ENCODE data around the gene GTPBP6.
"Not testable (repeated sequence)": the region's sequence is repeated elsewhere in the genome, so short reads cannot be mapped to it uniquely, and the experiment has no call there.

The GTPBP6 gene

DNA sequence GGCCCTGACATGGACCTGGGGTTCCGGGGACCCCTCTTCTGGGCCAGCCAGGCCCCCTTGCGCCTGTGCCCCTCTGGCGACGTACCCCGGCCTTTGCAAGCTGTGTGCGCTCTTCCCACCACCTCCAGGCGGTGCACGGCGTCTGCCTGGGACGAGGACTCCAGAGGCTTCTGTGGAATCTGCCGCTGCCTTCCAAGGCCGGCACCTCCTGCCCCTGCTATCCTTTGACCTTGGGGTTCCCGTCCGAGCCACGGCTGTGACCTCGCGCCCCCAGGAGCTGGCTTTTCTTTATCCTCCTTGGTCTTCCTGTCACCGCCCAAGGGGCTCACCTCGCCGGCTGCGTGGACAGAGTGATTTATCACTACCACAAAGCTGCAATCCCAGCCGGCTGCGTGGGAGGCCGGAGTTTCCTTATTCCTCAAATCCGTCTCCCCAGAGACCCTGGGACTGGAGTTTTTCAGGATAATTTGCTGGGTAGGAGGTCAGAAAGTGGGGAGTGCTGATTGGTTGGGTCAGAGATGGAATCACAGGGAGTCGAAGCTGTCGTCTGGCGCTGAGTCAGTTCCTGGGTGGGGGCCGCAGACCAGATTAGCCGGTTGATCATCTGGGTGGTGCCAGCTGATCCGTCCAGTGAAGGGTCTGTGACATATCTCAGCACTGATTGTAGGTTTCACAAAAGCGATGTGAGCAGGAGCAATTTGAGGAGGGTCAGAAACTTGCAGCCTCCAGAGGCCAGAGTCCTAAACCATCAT is 57.3 kb downstream of the GTPBP6 start:
- DNase-seq, result no peak

DNA sequence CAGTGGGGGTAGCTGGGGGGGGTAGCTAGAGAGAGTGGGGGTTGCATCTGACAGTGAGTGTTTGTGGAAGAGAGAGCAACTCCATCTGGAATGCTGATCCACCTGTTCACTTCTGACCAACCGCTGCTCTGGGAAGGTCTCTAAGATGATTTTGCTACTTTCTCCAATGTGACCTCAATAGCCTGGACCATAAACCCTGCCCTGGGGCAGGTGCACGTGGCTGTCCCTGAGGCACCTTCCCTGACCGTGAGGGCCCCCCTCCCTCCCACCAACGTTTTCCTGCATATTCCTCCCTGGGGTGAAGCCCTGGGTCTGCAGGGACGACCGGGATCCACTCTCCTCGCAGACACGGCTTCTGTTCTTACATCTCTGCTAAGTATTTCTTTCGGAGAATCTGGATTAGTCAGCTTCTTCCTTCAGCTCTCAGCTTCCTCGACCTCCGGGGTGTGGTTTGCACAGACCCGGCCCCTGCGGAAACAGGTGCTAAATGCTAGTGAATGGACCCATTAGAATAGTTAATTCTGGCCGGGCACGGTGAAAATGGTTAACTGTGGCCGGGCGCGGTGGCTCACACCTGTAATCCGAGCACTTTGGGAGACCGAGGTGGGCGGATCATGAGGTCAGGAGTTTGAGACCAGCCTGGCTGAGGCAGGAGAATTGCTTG is 58.8 kb downstream of the GTPBP6 start:
- no peak for DNase-seq

DNA sequence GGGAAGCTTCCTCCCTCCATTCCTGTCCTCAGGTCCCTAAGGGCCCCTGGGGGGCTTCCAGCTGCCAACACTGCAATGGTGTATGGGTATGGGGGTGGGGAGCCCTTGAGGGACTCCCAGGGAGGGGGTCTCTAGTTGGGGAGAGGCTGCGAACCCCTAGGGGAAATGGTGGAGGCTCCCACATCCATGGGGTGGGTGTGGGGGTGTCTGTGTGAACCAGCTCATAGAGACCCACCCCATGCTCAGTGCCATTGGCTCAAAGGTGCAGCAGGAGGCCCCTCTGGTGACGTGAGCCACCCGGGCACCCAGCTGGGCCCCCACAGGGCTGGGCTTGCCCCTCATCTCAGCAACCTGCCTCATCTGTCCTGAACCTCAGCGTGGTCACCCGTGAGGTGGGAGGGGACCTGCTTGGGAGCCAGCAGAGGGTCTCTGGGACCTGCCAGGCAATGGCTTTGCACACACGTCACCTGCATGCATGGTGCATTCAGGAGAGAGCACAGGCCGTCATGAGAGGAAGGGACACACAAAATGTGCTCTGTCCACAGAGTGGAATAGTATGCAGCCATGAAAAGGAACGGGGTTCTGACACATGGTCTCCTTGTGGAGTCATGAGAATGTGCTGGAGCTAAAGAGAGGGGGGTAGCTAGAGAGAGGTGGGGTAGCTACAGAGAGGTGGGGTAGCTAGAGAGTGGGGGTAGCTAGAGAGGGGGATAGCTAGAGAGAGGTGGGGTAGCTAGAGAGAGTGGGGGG is 60.1 kb downstream of the GTPBP6 start:
- DNase-seq, result no peak

DNA sequence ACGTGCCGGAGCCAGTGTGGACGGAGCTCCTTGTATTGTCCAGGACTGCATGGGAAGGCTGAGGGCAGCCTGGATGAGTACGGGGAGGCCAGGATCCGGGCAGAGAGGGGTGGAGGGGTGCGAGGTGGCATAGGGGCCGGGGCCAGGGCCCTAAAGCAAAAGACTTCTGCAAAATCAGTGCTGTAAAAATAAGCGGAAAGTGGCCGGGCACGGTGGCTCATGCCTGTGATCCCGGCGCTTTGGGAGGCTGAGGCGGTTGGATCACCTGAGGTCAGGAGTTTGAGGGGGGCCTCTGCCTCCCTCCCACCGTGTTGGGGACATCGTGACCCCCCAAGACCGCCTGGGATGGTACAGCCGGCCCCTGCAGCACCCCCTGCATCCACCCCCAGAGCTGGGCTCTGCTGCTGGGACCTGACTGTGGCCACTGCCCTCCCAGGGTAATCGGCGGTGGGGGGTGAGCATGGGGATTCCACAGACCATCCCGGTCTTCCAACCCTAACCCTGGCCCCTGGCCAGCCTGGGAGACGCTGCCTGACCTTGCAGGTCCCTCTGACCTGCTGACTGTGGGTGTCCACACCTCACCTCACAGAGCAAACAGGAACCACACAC is 60.8 kb downstream of the GTPBP6 start:
- no peak for DNase-seq

DNA sequence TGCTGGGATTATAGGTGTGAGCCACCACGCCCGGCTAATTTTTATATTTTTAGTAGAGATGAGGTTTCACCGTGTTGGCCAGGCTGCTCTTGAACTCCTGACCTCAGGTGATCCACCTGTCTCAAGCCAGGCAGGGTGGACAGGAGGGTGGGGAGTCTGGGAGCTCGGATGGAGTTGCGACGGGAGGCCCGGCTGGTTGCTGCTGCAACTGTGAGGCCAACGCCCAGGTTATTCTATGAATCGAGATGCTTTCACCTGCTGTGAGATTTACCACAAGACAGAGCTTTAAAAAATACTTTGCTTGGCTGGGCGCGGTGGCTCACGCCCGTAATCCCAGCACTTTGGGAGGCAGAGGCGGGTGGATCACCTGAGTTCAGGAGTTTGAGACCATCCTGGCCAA is 61.5 kb downstream of the GTPBP6 start:
- DNase-seq, result not testable (repeated sequence)

DNA sequence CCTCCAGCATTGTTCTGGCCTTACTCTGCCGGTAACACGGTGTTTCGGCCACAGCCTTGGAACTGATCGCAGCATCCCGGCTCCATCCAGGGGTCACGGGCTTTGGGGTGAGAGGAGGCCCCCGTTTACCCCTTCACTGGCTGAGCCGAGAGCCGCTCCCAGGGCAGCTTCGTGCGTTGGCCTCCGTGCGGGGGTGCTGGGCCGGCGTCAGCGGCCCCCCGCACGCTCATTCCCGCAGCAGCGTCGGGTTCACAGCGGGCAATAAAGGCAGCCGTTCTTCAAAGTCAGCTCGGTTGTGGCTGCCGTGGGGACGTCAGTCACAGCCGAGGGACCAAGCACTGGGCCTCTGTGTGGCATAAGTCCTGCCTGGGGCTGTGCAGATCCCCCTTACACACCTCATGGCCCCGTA is 62.7 kb downstream of the GTPBP6 start:
- DNase-seq, result no peak
